H9 (cell line): Measurements from ENCODE around the gene BRD3OS. TPM values are rescaled to one million over a fixed set of nuclear protein-coding genes. Genes with fewer than 3 reads are reported as not detected.

Experiments
- DNase-seq: peaks from one replicate; pipeline ENCODE4 v3.0.0-alpha.2; 2017
- H2AFZ ChIP-seq: one replicate; pipeline ENCODE4 v1.6.1; 2013; ENCODE audit warnings: mild to moderate bottlenecking, low read length, control low read depth, moderate library complexity
- H2AK5ac ChIP-seq: 2 replicates; pipeline ENCODE4 v1.6.1; 2013; ENCODE audit warnings: low read length, control low read depth, mixed read lengths; ENCODE audit not compliant: insufficient read length
- H2BK120ac ChIP-seq: one replicate; pipeline ENCODE4 v1.6.1; 2013; ENCODE audit warnings: low read depth, mild to moderate bottlenecking, low read length, control low read depth, inconsistent platforms; ENCODE audit not compliant: poor library complexity, severe bottlenecking
- H2BK12ac ChIP-seq: 2 replicates; pipeline ENCODE4 v1.6.1; 2013; ENCODE audit warnings: low read length, control low read depth, mixed read lengths, low read depth; ENCODE audit not compliant: insufficient read length
- H2BK15ac ChIP-seq: 2 replicates; pipeline ENCODE4 v1.6.1; 2013; ENCODE audit warnings: low read depth, low read length, control low read depth
- H2BK20ac ChIP-seq: one replicate; pipeline ENCODE4 v1.6.1; 2013; ENCODE audit warnings: low read depth, mild to moderate bottlenecking, low read length, control low read depth, inconsistent platforms; ENCODE audit not compliant: poor library complexity, severe bottlenecking
- H2BK5ac ChIP-seq: 2 replicates; pipeline ENCODE4 v1.6.1; 2013; ENCODE audit warnings: low read length, control low read depth, mixed read lengths; ENCODE audit not compliant: insufficient read length
- H3K14ac ChIP-seq: 2 replicates; pipeline ENCODE4 v1.6.1; 2013; ENCODE audit warnings: low read length, control low read depth; ENCODE audit not compliant: insufficient read depth
- H3K18ac ChIP-seq: 2 replicates; pipeline ENCODE4 v1.6.1; 2013; ENCODE audit warnings: low read depth, mild to moderate bottlenecking, mixed read lengths, low read length, control low read depth; ENCODE audit not compliant: insufficient read length
- H3K23ac ChIP-seq: 2 replicates; pipeline ENCODE4 v1.6.1; 2013; ENCODE audit warnings: low read length, control low read depth, mixed read lengths, low read depth; ENCODE audit not compliant: insufficient read length
- H3K23me2 ChIP-seq: 2 replicates; pipeline ENCODE4 v1.6.1; 2013; ENCODE audit warnings: low read depth, mild to moderate bottlenecking, mixed read lengths, low read length, control low read depth; ENCODE audit not compliant: insufficient read length, poor library complexity, severe bottlenecking
- H3K27ac ChIP-seq: 2 replicates; pipeline ENCODE4 v1.5.1; 2013; ENCODE audit warnings: low read length, control low read depth, mixed read lengths, low read depth; ENCODE audit not compliant: insufficient read length
- H3K27me3 ChIP-seq: 2 replicates; pipeline ENCODE4 v1.6.1; 2013; ENCODE audit warnings: low read length, control low read depth, inconsistent platforms; ENCODE audit not compliant: insufficient read depth
- H3K4ac ChIP-seq: 2 replicates; pipeline ENCODE4 v1.6.1; 2013; ENCODE audit warnings: low read depth, mild to moderate bottlenecking, control low read depth, inconsistent platforms, low read length, moderate library complexity
- H3K4me1 ChIP-seq: 2 replicates; pipeline ENCODE4 v1.6.1; 2013; ENCODE audit warnings: low read length, control low read depth, inconsistent platforms; ENCODE audit not compliant: insufficient read depth
- H3K4me2 ChIP-seq: 2 replicates; pipeline ENCODE4 v1.6.1; 2013; ENCODE audit warnings: low read length, control low read depth, mixed read lengths; ENCODE audit not compliant: insufficient read length, insufficient read depth
- H3K56ac ChIP-seq: 2 replicates; pipeline ENCODE4 v1.6.1; 2013; ENCODE audit warnings: low read depth, mild to moderate bottlenecking, mixed read lengths, low read length, control low read depth; ENCODE audit not compliant: insufficient read length
- H3K79me1 ChIP-seq: 2 replicates; pipeline ENCODE4 v1.6.1; 2013; ENCODE audit warnings: low read depth, mild to moderate bottlenecking, moderate library complexity, low read length, control low read depth, inconsistent platforms; ENCODE audit not compliant: insufficient read depth, poor library complexity, severe bottlenecking
- H3K79me2 ChIP-seq: 2 replicates; pipeline ENCODE4 v1.6.1; 2013; ENCODE audit warnings: low read length, control low read depth, inconsistent platforms; ENCODE audit not compliant: insufficient read depth
- H3K9ac ChIP-seq: 2 replicates; pipeline ENCODE4 v1.6.1; 2013; ENCODE audit warnings: low read length, control low read depth, mixed read lengths; ENCODE audit not compliant: insufficient read length; ENCODE audit errors: extremely low read depth
- H3K9me3 ChIP-seq: one replicate; pipeline ENCODE4 v1.6.1; 2013; ENCODE audit warnings: low read depth, low read length, inconsistent platforms; ENCODE audit not compliant: control insufficient read depth
- H3T11ph ChIP-seq: one replicate; pipeline ENCODE4 v1.6.1; 2013; ENCODE audit warnings: mild to moderate bottlenecking, low read length, control low read depth, inconsistent platforms
- H4K20me1 ChIP-seq: one replicate; pipeline ENCODE4 v1.6.1; 2013; ENCODE audit not compliant: control insufficient read depth, insufficient read length, insufficient read depth
- H4K5ac ChIP-seq: 2 replicates; pipeline ENCODE4 v1.6.1; 2013; ENCODE audit warnings: low read depth, mild to moderate bottlenecking, mixed read lengths, low read length, control low read depth; ENCODE audit not compliant: insufficient read length
- H4K8ac ChIP-seq: replicated peaks from 2 replicates; pipeline ENCODE4 v1.6.1; 2013; ENCODE audit warnings: low read length, control low read depth, mixed read lengths, low read depth; ENCODE audit not compliant: insufficient read length
- H4K91ac ChIP-seq: 2 replicates; pipeline ENCODE4 v1.6.1; 2013; ENCODE audit warnings: low read depth, mild to moderate bottlenecking, moderate library complexity, mixed read lengths, low read length, control low read depth; ENCODE audit not compliant: insufficient read length
- H3K27ac Mint-ChIP-seq, 3 experiments: 2 replicates in 2 of 3; 3 replicates in 1 of 3; pipeline ENCODE4 v1.8.0; 2020 to 2021; ENCODE audit warnings: mixed read lengths in 3 of 3, mild to moderate bottlenecking in 1 of 3, moderate library complexity in 1 of 3
- H3K27me3 Mint-ChIP-seq: 2 replicates; pipeline ENCODE4 v1.8.0; 2021; ENCODE audit warnings: low read depth, mild to moderate bottlenecking, moderate library complexity, mixed read lengths
- H3K36me3 Mint-ChIP-seq, 3 experiments: 2 replicates in 2 of 3; 3 replicates in 1 of 3; pipeline ENCODE4 v1.8.0; 2020 to 2021; ENCODE audit warnings: low read depth in 3 of 3, mixed read lengths in 3 of 3; ENCODE audit not compliant: insufficient read depth in 1 of 3
- H3K4me1 Mint-ChIP-seq, 2 experiments: 2 replicates each; pipeline ENCODE4 v1.8.0; 2020; ENCODE audit warnings: mixed read lengths in 2 of 2
- H3K4me3 Mint-ChIP-seq, 2 experiments: 2 replicates in 1 of 2; 3 replicates in 1 of 2; pipeline ENCODE4 v1.8.0; 2020 to 2021; ENCODE audit warnings: mild to moderate bottlenecking in 2 of 2, mixed read lengths in 2 of 2, moderate library complexity in 1 of 2
- H3K9me3 Mint-ChIP-seq, 2 experiments: 2 replicates in 1 of 2; 3 replicates in 1 of 2; pipeline ENCODE4 v1.8.0; 2020; ENCODE audit warnings: mild to moderate bottlenecking in 2 of 2, mixed read lengths in 2 of 2, moderate library complexity in 1 of 2
- WGBS: extraction: QIAGEN DNeasy Blood & Tissue Kit; methylation state at CpG from one replicate; pipeline ENCODE4 v1.1.7; 2013; ENCODE audit warnings: missing lambda C conversion rate, low lambda C conversion rate, mixed read lengths; ENCODE audit not compliant: insufficient read length; ENCODE audit errors: extremely low coverage; 5-methylcytosine and 5-hydroxymethylcytosine counted together
- total RNA-seq: library from RNA; stranded (reverse); gene quantifications from 2 replicates; pipeline ENCODE4 v1.2.1, GENCODE V29; 2021
- TF ChIP-seq, protein P1 (sequence below): fragments of 200-600 bp; sonication (generic); conservative IDR thresholded peaks from 3 replicates; pipeline ENCODE4 v1.8.0; 2021; ENCODE audit warnings: antibody characterized with exemption, mild to moderate bottlenecking

The BRD3OS gene
- total RNA-seq, 1 experiment from 2014 or later = 16.4 TPM

DNA sequence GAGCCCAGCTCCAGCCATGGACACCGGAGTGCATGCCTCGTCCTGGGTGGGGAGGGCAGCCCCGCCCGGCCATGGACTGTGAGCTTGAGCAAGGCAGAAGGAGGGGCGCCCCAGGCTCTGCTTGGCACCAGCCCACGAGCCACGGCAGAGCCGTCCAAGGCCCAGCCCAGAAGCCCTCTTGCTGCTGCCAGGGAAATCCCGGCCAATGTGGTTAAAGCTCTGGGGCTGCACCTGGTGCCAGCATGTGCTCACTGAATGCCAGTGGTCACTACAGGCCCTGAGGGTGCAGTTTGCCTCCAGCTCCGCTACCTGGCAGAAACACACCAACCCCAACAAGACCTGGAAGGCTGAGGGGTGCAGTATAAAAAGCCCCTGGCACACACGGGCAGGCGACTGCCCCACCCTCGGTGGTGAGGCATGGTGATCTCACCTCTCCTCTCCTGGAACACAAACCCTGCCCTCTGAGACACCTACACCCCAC is 30.7 kb downstream of the BRD3OS start:
- Histone ChIP-seq H3K9ac (no peak overlapping the region), H4K8ac (no peak overlapping the region), H3K56ac (no peak overlapping the region), H2BK12ac (no peak overlapping the region), H3K4ac (no peak overlapping the region), H2AFZ (no peak overlapping the region), H3T11ph (no peak overlapping the region), H2BK120ac (no peak overlapping the region), H3K9me3 (no peaks in the 10 kb centered on the region), H4K5ac (no peak overlapping the region), H3K14ac (no peak overlapping the region; the same call in 1 of the 2 replicates), H3K79me2 (peaks cover 48% of the 10 kb centered on the region; the same call in 1 of the 2 replicates), H3K23me2 (no peaks in the 10 kb centered on the region), H3K4me2 (no peak overlapping the region), H3K4me1 (no peaks in the 10 kb centered on the region), H3K27me3 (no peaks in the 10 kb centered on the region), H3K18ac (no peak overlapping the region), H4K91ac (no peak overlapping the region), H2BK5ac (no peak overlapping the region), H2BK15ac (no peak overlapping the region), H4K20me1 (no peaks in the 10 kb centered on the region), H2AK5ac (no peak overlapping the region), H2BK20ac (no peak overlapping the region), H3K79me1 (no peaks in the 10 kb centered on the region), H3K27ac (no peak overlapping the region), H3K23ac (no peak overlapping the region)
- Mint-ChIP-seq H3K27me3 (no peaks in the 10 kb centered on the region), H3K4me3 (no peak overlapping the region), H3K36me3 (peaks cover 11 to 27% (median 23%) of the 10 kb centered on the region in 3 experiments; a peak in 6 of 7 replicates), H3K4me1 (peaks cover 9 to 25% of the 10 kb centered on the region in 2 experiments), H3K27ac (peak overlapping the region; percentile 44 to 91 (median 72); a peak in 4 of 7 replicates), H3K9me3 (no peaks in the 10 kb centered on the region)
- TF ChIP-seq, protein P1, sequence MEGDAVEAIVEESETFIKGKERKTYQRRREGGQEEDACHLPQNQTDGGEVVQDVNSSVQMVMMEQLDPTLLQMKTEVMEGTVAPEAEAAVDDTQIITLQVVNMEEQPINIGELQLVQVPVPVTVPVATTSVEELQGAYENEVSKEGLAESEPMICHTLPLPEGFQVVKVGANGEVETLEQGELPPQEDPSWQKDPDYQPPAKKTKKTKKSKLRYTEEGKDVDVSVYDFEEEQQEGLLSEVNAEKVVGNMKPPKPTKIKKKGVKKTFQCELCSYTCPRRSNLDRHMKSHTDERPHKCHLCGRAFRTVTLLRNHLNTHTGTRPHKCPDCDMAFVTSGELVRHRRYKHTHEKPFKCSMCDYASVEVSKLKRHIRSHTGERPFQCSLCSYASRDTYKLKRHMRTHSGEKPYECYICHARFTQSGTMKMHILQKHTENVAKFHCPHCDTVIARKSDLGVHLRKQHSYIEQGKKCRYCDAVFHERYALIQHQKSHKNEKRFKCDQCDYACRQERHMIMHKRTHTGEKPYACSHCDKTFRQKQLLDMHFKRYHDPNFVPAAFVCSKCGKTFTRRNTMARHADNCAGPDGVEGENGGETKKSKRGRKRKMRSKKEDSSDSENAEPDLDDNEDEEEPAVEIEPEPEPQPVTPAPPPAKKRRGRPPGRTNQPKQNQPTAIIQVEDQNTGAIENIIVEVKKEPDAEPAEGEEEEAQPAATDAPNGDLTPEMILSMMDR = no peak
- no CpG with 5 or more reads among the region's 13 CpGs for WGBS
- DNase-seq = no peak
